Activated T-cell treated with anti-CD3 and anti-CD28 coated beads for 48 hours (primary cell): ENCODE results near the gene PTPN9.

Source experiments
- DNase-seq: peaks from one replicate; pipeline ENCODE4 v3.0.0-alpha.2; 2020; ENCODE audit warnings: low read depth

PTPN9 gene

DNA sequence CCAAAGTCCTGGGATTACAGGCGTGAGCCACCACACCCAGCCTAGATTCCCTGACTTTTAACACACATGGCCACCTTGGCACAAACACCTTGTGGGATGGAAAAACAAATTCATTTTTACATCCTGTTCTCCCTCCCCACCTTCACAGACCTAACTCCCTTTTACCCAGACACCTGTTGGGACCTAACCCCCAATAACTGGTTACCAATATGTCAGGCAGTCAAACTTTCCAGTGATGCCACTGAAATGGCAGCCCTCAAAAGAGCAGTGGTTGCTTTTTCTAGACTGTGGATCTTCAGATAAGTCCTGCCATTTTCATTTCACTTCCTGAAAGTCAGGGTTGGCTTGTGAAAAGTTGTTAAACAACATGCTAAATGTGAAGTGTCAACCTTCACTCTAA, 162.5 kb downstream of the PTPN9 start:
- DNase-seq: no peak
